GM10266 (cell line): ENCODE measurements around the gene SHROOM3.

Source experiments
- DNase-seq: peaks from one replicate; pipeline ENCODE4 v3.0.0; 2012; ENCODE audit errors: extremely low spot score
- TF ChIP-seq, protein P1 (sequence below): IDR thresholded peaks from 2 replicates; pipeline ENCODE4 v1.5.1; 2012; ENCODE audit warnings: mild to moderate bottlenecking, low read depth; ENCODE audit not compliant: control insufficient read depth, insufficient read depth; ENCODE audit errors: missing control alignments

Gene SHROOM3

DNA sequence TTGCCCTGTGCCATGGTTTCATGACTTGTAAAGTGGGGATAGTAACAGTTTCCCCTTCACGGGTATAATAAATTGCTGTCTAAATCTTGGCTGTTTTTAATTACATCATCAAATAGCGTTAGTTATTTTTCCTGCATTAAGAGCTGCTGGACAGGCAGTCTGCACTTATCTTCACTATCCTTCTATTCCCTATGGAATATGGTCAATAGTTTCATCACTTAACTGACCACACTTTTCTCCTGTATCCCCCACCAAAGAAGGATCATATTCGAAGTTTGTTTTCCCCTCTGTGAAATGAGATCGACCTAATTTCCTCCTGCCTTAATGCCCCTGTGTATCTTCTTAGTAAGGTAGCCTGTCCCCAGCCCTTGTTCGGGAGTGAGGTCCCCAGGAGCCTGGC lies 133.2 kb downstream of the SHROOM3 start:
- no peak for DNase-seq

DNA sequence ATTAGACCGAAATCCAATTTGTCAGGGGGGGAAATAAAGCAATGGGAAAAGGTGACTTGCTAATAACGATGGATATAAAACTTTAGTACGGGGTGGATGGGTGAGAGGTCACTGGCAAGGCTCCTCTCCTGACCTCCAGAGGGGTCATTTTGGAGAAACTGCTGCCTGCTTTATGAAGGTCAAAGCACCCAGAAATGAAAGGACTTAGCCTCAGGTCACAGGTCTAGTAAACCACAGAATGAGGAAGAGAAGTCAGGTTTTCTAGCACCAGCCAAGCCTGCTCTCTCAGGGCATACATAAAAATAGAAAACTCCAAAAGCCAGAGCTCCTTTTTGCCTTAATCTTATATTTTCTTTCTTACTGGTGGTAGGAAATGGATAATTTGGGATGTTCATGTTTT lies 134.2 kb downstream of the SHROOM3 start:
- DNase-seq: no peak
- TF ChIP-seq, protein P1, sequence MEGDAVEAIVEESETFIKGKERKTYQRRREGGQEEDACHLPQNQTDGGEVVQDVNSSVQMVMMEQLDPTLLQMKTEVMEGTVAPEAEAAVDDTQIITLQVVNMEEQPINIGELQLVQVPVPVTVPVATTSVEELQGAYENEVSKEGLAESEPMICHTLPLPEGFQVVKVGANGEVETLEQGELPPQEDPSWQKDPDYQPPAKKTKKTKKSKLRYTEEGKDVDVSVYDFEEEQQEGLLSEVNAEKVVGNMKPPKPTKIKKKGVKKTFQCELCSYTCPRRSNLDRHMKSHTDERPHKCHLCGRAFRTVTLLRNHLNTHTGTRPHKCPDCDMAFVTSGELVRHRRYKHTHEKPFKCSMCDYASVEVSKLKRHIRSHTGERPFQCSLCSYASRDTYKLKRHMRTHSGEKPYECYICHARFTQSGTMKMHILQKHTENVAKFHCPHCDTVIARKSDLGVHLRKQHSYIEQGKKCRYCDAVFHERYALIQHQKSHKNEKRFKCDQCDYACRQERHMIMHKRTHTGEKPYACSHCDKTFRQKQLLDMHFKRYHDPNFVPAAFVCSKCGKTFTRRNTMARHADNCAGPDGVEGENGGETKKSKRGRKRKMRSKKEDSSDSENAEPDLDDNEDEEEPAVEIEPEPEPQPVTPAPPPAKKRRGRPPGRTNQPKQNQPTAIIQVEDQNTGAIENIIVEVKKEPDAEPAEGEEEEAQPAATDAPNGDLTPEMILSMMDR: no peak

More for the DNA sequence above, 133.2 kb downstream of the SHROOM3 start:
- TF ChIP-seq, protein P1: no peak

DNA sequence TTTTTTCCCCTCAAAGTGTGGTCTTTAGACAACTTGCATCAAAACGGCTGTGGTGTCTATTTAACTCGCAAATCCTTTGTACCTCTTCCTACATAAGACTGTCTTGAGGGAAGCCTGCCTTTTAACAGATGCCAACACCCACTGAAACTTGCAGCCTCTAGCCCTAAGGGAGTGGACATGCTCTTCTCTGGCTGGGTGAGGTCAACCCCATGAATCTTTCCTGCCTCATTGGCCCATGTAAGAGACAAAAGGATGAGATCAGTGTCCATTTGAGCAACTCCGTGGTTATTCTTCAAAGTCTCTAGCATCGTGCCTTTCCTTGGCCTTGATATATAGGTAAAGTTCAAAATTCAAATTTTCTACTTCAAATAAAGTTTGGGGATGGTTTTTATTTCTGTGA lies 134.7 kb downstream of the SHROOM3 start:
- TF ChIP-seq, protein P1: no peak
- DNase-seq: no peak

DNA sequence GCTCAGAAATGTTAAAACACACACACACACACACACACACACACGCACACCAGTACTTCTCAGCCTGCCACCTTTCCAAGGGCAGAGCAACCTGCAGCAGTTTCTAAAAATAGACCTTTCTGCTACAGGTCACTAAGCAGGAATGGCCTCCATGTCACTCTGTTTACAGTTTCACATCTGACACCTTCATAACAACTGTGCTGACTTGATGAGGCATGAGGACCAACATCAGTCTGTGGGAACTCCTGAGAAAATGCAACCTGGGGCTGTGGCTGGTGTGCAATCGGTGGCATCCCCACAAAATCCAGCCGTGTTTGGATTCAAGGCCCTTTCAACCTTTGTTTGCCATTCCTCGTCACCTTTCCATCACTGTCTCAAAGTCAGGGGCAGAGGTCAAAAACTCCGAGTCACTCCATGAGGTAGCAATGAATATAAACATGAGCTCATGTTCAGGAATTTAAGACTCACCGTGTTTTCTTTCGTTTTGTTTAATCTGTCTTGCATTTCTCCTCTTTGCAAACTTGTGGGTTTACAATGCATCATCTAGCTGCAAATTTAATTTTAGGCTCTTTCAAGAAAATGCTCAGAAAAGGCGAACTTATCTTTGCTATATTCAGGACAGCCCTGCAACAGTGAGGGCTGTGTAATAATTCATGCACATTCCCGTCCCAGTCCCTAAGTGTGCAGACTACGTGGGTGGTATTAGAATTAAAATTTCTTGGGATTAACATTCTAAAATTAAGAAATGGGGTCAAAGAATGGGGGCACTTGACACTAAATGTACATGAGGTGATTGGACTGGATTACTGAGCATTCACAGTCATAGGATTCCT lies 135.3 kb downstream of the SHROOM3 start:
- no peak for DNase-seq
- TF ChIP-seq, protein P1: no peak

DNA sequence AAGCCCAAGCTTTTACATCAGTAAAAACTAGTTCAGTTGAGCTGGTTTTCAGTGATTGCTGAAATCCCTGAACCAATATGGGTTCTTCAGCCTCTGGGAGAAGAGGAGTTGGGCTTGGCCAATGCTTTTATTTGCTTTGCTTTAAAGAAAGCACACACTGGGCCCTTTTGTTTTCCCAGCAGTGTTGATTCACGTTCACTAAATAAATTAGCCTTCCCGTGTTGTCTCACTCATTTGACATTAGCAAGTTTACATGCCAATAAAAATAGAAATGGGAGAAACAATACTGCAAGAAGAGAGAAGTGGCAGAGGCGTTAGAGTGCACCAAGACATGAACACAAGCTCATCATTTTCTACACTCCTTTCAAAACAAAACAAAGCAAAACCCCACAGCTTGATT lies 136.2 kb downstream of the SHROOM3 start:
- DNase-seq: no peak
- TF ChIP-seq, protein P1: no peak

DNA sequence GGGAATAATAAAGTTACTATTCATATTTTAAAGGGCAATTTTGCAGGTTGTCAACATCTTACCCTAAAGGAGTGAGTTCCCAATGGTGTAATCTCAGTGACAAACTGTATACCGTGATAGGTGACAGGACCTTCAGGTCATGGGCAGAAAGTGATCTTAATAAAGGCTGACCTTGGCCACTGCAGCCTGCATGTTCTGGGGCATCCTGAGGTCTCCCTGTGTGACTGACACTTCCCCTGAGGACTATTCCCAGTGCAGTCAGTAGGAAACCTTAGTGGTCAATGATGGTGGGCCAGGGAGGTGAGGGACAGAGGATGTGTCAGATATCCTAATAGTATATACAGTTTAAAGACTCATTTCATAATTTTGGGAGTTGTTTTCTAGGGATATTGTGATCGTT lies 137.2 kb downstream of the SHROOM3 start:
- no peak for DNase-seq
- TF ChIP-seq, protein P1: no peak

DNA sequence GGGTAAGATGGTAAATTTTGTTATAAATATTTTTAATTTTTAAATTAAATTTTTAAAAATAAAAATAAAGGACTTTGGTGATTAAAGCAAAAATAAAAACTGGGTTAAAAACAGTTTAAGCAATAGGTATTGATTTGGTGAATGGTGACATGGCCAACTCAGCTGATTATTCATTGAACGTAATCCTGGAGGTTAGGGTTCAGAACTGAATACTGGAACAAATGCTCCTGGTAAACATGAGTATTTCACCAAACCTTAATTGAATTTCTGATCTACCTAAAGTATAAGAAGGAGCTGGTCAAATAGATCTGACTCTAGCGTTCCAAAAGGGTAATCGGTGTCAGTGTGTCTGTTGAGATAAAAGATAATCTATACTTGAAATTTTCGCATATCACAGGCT lies 141.8 kb downstream of the SHROOM3 start:
- no peak for DNase-seq
- TF ChIP-seq, protein P1: no peak
